Neural progenitor cell (in vitro differentiated cells): ENCODE measurements around the gene UBE2D3. TPM values are rescaled to one million over a fixed set of nuclear protein-coding genes. Genes with fewer than 3 reads are reported as not detected.
A peak's percentile ranks its signal among the peaks of the same experiment; 100 is the strongest.
"Not testable (repeated sequence)": the region's sequence is repeated elsewhere in the genome, so short reads cannot be mapped to it uniquely, and the experiment has no call there.

Experiments
- DNase-seq: peaks from one replicate; pipeline ENCODE4 v3.0.0-alpha.2; 2016; ENCODE audit warnings: low spot score
- H2AFZ ChIP-seq: fragments of 200-600 bp; sonication (generic); replicated peaks from 2 replicates; pipeline ENCODE4 v1.6.1; 2016; ENCODE audit warnings: antibody characterized with exemption
- H3F3A ChIP-seq: fragments of 200-600 bp; sonication (generic); 2 replicates; pipeline ENCODE4 v1.6.1; 2016; ENCODE audit warnings: antibody characterized with exemption, low read depth
- H3K27ac ChIP-seq: fragments of 200-600 bp; sonication (generic); 2 replicates; pipeline ENCODE4 v1.5.1; 2016; ENCODE audit warnings: mild to moderate bottlenecking
- H3K27me3 ChIP-seq: fragments of 200-600 bp; sonication (generic); 2 replicates; pipeline ENCODE4 v1.6.1; 2016; ENCODE audit warnings: mild to moderate bottlenecking, moderate library complexity
- H3K36me3 ChIP-seq: fragments of 200-600 bp; sonication (generic); 2 replicates; pipeline ENCODE4 v1.5.1; 2016
- H3K4me1 ChIP-seq: fragments of 200-600 bp; sonication (generic); 2 replicates; pipeline ENCODE4 v1.6.1; 2016; ENCODE audit warnings: mixed run types
- H3K4me2 ChIP-seq: fragments of 200-600 bp; sonication (generic); 2 replicates; pipeline ENCODE4 v1.6.1; 2016
- H3K4me3 ChIP-seq: fragments of 200-600 bp; sonication (generic); 2 replicates; pipeline ENCODE4 v1.5.1; 2016
- H3K79me2 ChIP-seq: fragments of 200-600 bp; sonication (generic); 2 replicates; pipeline ENCODE4 v1.6.1; 2016; ENCODE audit warnings: low read depth
- H3K9ac ChIP-seq: fragments of 200-600 bp; sonication (generic); 2 replicates; pipeline ENCODE4 v1.6.1; 2016
- H3K9me3 ChIP-seq: fragments of 200-600 bp; sonication (generic); 2 replicates; pipeline ENCODE4 v1.5.1; 2016; ENCODE audit warnings: low read depth
- H4K20me1 ChIP-seq: fragments of 200-600 bp; sonication (generic); 2 replicates; pipeline ENCODE4 v1.6.1; 2016; ENCODE audit warnings: low read depth
- H3K27ac Mint-ChIP-seq: 3 replicates; pipeline ENCODE4 v1.8.0; 2021; ENCODE audit warnings: mixed read lengths
- H3K27me3 Mint-ChIP-seq: 2 replicates; pipeline ENCODE4 v1.8.0; 2022; ENCODE audit warnings: low read depth, mild to moderate bottlenecking, inconsistent platforms, moderate library complexity, mixed read lengths; ENCODE audit not compliant: insufficient read depth
- H3K36me3 Mint-ChIP-seq: 3 replicates; pipeline ENCODE4 v1.8.0; 2021; ENCODE audit warnings: mixed read lengths
- H3K4me1 Mint-ChIP-seq: 3 replicates; pipeline ENCODE4 v1.8.0; 2021; ENCODE audit warnings: mixed read lengths
- H3K4me3 Mint-ChIP-seq: 3 replicates; pipeline ENCODE4 v1.8.0; 2021; ENCODE audit warnings: mild to moderate bottlenecking, moderate library complexity, mixed read lengths
- H3K9me3 Mint-ChIP-seq: 3 replicates; pipeline ENCODE4 v1.8.0; 2020; ENCODE audit warnings: mixed read lengths
- EZH2 ChIP-seq: fragments of 200-600 bp; sonication (generic); IDR thresholded peaks from 2 replicates; pipeline ENCODE4 v1.6.1; 2017; ENCODE audit warnings: antibody characterized with exemption, mild to moderate bottlenecking, moderate library complexity
- EZH2phosphoT487 ChIP-seq: fragments of 200-600 bp; sonication (generic); IDR thresholded peaks from 2 replicates; pipeline ENCODE4 v1.6.1; 2017; ENCODE audit warnings: antibody characterized with exemption
- total RNA-seq: library from RNA; depleted of rRNA; stranded (reverse); fragments of >200 nt; gene quantifications from 2 replicates; pipeline ENCODE4 v1.2.3, GENCODE V29; 2015; ENCODE audit warnings: low replicate concordance
- TF ChIP-seq, protein P1 (sequence below): fragments of 200-600 bp; sonication (generic); IDR thresholded peaks from 2 replicates; pipeline ENCODE4 v1.5.1; 2017; ENCODE audit warnings: antibody characterized with exemption, mild to moderate bottlenecking

Gene UBE2D3
- total RNA-seq, 1 donor from 2014 or later = 573 TPM

DNA sequence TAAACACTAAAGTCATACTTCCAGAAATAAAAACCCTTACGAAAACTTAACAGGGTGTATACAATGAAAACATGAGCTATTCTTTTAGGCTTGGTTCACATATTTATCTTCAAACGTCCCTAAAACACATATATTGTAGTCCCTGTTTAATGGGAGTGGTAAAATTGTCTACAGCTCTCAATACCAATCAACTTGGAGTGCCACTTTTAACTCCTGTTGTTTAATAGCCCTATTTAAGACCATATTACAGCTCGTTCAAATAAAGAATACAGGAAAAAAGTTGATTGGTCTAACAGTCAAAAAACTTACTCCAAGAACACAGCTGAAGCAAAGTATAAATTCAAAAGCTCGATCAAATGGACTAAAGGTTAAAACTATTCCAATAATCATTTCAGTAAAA lies 3.9 kb downstream of the UBE2D3 start:
- Mint-ChIP-seq H3K27me3 (peaks cover 3% of the 10 kb centered on the region), H3K36me3 (peaks cover 51% of the 10 kb centered on the region), H3K4me1 (peaks cover 10% of the 10 kb centered on the region), H3K9me3 (peaks cover 35% of the 10 kb centered on the region), H3K27ac (no peak overlapping the region), H3K4me3 (no peak overlapping the region)
- DNase-seq = no peak
- no peaks in the 10 kb centered on the region for H3K36me3 ChIP-seq
- peaks cover 29% of the 10 kb centered on the region for H3F3A ChIP-seq
- TF ChIP-seq, protein P1, sequence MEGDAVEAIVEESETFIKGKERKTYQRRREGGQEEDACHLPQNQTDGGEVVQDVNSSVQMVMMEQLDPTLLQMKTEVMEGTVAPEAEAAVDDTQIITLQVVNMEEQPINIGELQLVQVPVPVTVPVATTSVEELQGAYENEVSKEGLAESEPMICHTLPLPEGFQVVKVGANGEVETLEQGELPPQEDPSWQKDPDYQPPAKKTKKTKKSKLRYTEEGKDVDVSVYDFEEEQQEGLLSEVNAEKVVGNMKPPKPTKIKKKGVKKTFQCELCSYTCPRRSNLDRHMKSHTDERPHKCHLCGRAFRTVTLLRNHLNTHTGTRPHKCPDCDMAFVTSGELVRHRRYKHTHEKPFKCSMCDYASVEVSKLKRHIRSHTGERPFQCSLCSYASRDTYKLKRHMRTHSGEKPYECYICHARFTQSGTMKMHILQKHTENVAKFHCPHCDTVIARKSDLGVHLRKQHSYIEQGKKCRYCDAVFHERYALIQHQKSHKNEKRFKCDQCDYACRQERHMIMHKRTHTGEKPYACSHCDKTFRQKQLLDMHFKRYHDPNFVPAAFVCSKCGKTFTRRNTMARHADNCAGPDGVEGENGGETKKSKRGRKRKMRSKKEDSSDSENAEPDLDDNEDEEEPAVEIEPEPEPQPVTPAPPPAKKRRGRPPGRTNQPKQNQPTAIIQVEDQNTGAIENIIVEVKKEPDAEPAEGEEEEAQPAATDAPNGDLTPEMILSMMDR = no peak
- no peak for TF ChIP-seq EZH2phosphoT487
- no peak for TF ChIP-seq EZH2
- H3K27ac ChIP-seq = no peak overlapping the region
- H3K4me1 ChIP-seq = peaks cover 36% of the 10 kb centered on the region
- H2AFZ ChIP-seq = no peak overlapping the region
- no peaks in the 10 kb centered on the region for H3K27me3 ChIP-seq
- H3K9me3 ChIP-seq = no peaks in the 10 kb centered on the region
- peaks cover 79% of the 10 kb centered on the region for H4K20me1 ChIP-seq
- peak overlapping the region; percentile 79 for H3K4me2 ChIP-seq
- H3K9ac ChIP-seq = no peak overlapping the region
- peak overlapping the region; percentile 93 for H3K4me3 ChIP-seq
- H3K79me2 ChIP-seq = peaks cover 88% of the 10 kb centered on the region

DNA sequence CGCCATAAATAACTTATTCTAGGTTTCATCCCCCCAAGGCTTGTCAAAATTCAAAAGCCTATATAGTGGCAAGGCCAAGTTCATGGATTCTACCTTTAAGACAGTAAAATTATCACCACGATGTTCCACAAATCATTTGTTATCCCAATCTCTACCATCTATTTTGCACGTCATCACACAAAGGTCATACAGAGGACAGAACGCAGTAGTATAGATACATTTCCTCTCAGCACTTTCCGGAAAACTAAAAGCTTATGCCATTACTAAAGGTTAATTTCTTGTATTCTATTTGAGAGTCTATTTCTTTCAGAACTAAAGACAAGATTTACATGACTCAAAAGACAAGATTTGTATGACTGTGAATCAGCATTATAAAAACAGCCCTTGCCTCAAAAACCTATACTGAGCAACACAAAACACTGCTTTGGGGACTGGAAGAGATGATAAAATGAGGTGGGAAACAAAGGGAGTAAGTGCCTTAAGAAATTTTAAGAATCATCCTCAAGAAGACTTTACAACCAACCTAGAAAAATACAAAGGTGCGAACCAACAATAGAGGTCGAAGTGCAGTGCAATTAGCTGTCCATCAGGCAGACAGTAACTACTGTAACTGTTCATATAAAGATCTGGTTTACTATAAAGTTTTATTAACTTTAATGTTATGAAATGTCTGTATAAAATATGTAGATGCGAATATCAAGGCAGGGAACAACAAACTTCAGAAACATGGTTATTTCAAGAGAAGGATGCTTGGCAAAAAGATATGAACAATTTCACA lies 7.6 kb downstream of the UBE2D3 start:
- peaks cover 100% of the 10 kb centered on the region for H3K79me2 ChIP-seq
- no peak overlapping the region for H3K27ac ChIP-seq
- H3K27me3 ChIP-seq = no peaks in the 10 kb centered on the region
- DNase-seq = no peak
- Mint-ChIP-seq H3K36me3 (peaks cover 80% of the 10 kb centered on the region), H3K4me3 (no peak overlapping the region), H3K4me1 (peaks cover 6% of the 10 kb centered on the region), H3K27me3 (no peaks in the 10 kb centered on the region), H3K9me3 (peaks cover 56% of the 10 kb centered on the region), H3K27ac (no peak overlapping the region)
- H3K9me3 ChIP-seq = no peaks in the 10 kb centered on the region
- H3K4me3 ChIP-seq = no peak overlapping the region
- H3K4me1 ChIP-seq = peaks cover 38% of the 10 kb centered on the region
- no peaks in the 10 kb centered on the region for H3F3A ChIP-seq
- H2AFZ ChIP-seq = no peak overlapping the region
- H3K4me2 ChIP-seq = peak overlapping the region; percentile 29
- TF ChIP-seq, protein P1 = no peak
- no peak for TF ChIP-seq EZH2
- no peak for TF ChIP-seq EZH2phosphoT487
- peaks cover 4% of the 10 kb centered on the region for H3K36me3 ChIP-seq
- H3K9ac ChIP-seq = no peak overlapping the region
- H4K20me1 ChIP-seq = peaks cover 99% of the 10 kb centered on the region

DNA sequence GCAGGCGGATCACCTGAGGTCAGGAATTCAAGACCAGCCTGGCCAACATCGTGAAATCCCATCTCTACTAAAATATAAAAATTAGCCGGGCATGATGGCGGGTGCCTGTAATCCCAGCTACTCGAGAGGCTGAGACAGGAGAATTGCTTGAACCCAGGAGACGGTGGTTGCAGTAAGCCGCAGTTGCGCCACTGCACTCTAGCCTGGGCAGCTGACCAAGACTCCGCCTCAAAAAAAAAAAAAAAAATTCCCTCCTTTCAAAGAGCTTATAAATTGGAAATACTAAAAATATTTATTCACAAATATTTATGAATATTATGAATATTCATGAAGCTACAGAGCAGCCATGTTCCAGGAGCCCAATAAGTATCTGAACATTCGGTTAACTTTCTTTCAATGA lies 8.3 kb downstream of the UBE2D3 start:
- not testable (repeated sequence) for H3K4me3 ChIP-seq, H3K9me3 ChIP-seq, H3K36me3 ChIP-seq, H3K4me3 Mint-ChIP-seq, H3F3A ChIP-seq, H3K4me1 Mint-ChIP-seq, H3K27me3 Mint-ChIP-seq, H3K27ac ChIP-seq, DNase-seq, H3K9ac ChIP-seq, H2AFZ ChIP-seq, H3K27me3 ChIP-seq, H3K27ac Mint-ChIP-seq
- Histone ChIP-seq H4K20me1 (peaks cover 99% of the 10 kb centered on the region), H3K4me2 (peak overlapping the region; percentile 29), H3K4me1 (peaks cover 34% of the 10 kb centered on the region), H3K79me2 (peaks cover 100% of the 10 kb centered on the region)
- peaks cover 81% of the 10 kb centered on the region for H3K36me3 Mint-ChIP-seq
- peaks cover 56% of the 10 kb centered on the region for H3K9me3 Mint-ChIP-seq

DNA sequence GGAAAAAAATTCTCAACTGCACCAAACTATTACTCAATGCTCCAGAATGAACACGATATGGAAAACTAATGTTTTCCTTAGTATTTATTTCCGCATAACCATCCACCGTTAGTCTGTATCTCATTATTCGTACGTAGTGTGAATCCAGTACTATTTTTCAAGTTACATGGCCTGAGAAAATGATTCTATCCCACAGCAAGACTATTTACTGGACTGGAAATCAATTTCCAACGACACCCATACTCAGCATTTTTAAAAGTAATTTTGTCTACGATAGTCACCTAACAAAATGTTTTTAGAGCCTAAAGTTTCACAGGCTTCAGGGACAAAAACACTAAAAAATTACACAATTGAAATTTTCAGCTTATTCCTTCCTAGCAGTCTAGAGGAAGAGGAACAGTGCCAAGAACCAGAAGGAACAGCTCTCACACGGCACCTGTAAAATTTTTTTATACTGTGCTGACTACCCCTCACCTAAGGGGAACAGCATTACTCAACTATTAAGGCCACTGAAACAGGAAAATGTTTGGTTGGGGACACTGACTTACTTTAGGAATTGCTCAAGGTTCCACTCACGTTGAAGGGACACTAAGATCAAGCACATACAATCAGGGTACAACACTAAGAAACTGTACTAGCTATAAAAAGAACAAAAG lies 9.6 kb downstream of the UBE2D3 start:
- peaks cover 99% of the 10 kb centered on the region for H4K20me1 ChIP-seq
- H3K36me3 ChIP-seq = peaks cover 4% of the 10 kb centered on the region
- H3K36me3 Mint-ChIP-seq = peaks cover 78% of the 10 kb centered on the region
- H3K27me3 ChIP-seq = no peaks in the 10 kb centered on the region
- peaks cover 37% of the 10 kb centered on the region for H3K4me1 ChIP-seq
- H3K79me2 ChIP-seq = peaks cover 100% of the 10 kb centered on the region
- peak overlapping the region; percentile 4 for H3K27ac ChIP-seq
- no peak overlapping the region for H3K4me3 ChIP-seq
- H3K4me2 ChIP-seq = no peak overlapping the region
- TF ChIP-seq EZH2 (no peak), EZH2phosphoT487 (no peak)
- TF ChIP-seq, protein P1 = no peak
- no peaks in the 10 kb centered on the region for H3K27me3 Mint-ChIP-seq
- H3K4me3 Mint-ChIP-seq = no peak overlapping the region
- H3K9ac ChIP-seq = no peak overlapping the region
- peaks cover 52% of the 10 kb centered on the region for H3K9me3 Mint-ChIP-seq
- no peak for DNase-seq
- H3K9me3 ChIP-seq = no peaks in the 10 kb centered on the region
- no peaks in the 10 kb centered on the region for H3F3A ChIP-seq
- H2AFZ ChIP-seq = no peak overlapping the region
- no peaks in the 10 kb centered on the region for H3K4me1 Mint-ChIP-seq
- H3K27ac Mint-ChIP-seq = no peak overlapping the region
